IPS-15b (cell line): ENCODE data around the gene PAOX.
"Not testable (repeated sequence)": the region's sequence is repeated elsewhere in the genome, so short reads cannot be mapped to it uniquely, and the experiment has no call there.

Experiments
- H3K27me3 ChIP-seq: one replicate; pipeline ENCODE4 v1.6.1; 2013; ENCODE audit warnings: low read length; ENCODE audit not compliant: control insufficient read depth, insufficient read depth
- H3K36me3 ChIP-seq: one replicate; pipeline ENCODE4 v1.6.1; 2013; ENCODE audit warnings: low read length; ENCODE audit not compliant: control insufficient read depth, insufficient read depth
- H3K4me1 ChIP-seq: one replicate; pipeline ENCODE4 v1.6.1; 2013; ENCODE audit warnings: mild to moderate bottlenecking, low read length; ENCODE audit not compliant: control insufficient read depth, insufficient read depth
- H3K4me3 ChIP-seq: one replicate; pipeline ENCODE4 v1.5.1; 2013; ENCODE audit warnings: low read depth, low read length
- H3K9ac ChIP-seq: one replicate; pipeline ENCODE4 v1.6.1; 2013; ENCODE audit warnings: low read depth, mild to moderate bottlenecking, low read length
- H3K9me3 ChIP-seq: one replicate; pipeline ENCODE4 v1.6.1; 2013; ENCODE audit warnings: mild to moderate bottlenecking, low read length; ENCODE audit not compliant: control insufficient read depth, insufficient read depth

PAOX gene

DNA sequence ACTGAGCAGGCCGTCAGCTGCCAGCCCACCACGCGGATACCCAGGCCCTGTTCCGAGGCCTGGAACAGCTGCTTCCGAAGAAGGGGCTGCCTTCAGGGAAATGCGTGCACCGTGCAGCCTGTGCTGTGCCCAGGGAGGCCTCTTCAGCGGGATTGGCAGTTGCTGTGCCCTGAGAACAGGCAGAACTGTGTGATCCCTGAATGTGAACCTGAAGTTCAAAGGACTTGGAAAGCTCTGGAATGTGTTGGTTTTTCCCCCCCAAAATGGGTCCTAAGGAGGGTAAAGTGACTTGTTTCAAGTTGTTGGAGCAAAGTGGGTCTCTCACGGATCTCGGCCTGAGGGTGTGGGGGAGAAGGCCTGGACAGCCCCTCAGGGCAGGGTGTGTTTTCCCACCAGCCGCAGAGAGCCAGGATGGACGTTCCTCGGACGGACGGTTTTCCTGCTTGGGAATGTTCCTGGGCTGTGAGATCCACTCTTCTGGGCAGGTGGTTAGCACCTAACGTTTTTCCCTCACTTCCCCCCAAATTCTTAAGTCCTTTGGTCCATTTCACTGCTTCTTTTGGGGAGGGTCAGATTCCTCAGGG, 43.3 kb downstream of the PAOX start:
- Histone ChIP-seq H3K4me1 (no peaks in the 10 kb centered on the region), H3K4me3 (no peak overlapping the region)

DNA sequence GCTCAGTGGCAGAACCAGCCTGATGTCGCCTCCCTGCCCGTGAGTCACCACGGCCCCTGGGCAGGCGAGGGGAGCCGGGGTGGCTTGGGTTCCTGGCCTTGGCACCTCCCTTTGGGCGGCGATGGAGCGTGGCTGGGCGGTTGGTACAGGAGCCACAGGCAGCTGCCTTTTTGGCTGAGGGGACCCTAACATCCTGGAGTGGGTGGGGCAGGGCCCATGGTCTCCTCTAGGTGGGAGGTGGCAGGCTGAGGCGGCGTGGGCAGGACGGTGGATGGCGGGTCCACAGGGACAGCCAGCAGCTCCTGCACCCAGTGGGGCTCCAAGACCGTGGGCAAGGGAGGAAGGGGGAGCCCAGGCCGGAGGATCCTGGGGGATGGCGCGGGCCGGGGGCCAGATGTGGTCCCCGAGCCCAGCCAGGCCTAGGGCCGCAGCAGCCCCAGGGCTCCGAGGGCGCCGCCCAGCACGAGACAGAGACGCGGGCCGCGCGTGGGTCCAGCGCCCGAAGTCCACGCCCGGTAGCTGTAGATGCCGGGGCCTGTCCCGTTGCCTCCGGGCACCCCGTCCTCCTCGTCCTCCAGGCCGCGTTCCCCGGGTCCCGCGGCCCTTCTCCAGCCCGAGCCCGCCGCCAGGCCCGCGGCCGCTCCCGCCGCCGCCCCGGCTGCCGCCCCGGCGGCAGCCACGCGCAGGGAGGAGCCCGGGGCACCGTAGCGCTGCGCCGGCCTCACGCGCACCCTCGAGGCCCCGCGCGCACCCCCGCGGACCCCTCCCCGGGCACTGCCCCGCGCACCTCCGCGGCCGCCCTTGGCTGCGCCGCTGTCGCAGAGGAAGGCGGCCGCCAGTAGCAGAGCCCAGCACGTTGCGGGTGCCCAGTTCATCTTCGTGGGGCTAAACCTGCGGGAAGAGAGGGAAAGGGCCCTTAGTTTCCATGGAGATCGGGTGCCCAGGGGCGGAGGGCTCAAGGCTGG, 44.0 kb downstream of the PAOX start:
- peak overlapping the region; percentile 8 for H3K4me3 ChIP-seq
- H3K36me3 ChIP-seq = peaks cover 20% of the 10 kb centered on the region
- H3K9ac ChIP-seq = no peak overlapping the region
- H3K4me1 ChIP-seq = no peaks in the 10 kb centered on the region
- no peaks in the 10 kb centered on the region for H3K9me3 ChIP-seq
- no peaks in the 10 kb centered on the region for H3K27me3 ChIP-seq

More for the DNA sequence above, 43.3 kb downstream of the PAOX start:
- peaks cover 20% of the 10 kb centered on the region for H3K36me3 ChIP-seq
- no peaks in the 10 kb centered on the region for H3K27me3 ChIP-seq
- H3K9ac ChIP-seq = no peak overlapping the region
- no peaks in the 10 kb centered on the region for H3K9me3 ChIP-seq

GRCh38 chr10:133424102-133424501, 45.0 kb downstream of the PAOX start:
- not testable (repeated sequence) for H3K4me1 ChIP-seq, H3K9ac ChIP-seq, H3K4me3 ChIP-seq, H3K27me3 ChIP-seq, H3K9me3 ChIP-seq
- H3K36me3 ChIP-seq = peaks cover 15% of the 10 kb centered on the region

DNA sequence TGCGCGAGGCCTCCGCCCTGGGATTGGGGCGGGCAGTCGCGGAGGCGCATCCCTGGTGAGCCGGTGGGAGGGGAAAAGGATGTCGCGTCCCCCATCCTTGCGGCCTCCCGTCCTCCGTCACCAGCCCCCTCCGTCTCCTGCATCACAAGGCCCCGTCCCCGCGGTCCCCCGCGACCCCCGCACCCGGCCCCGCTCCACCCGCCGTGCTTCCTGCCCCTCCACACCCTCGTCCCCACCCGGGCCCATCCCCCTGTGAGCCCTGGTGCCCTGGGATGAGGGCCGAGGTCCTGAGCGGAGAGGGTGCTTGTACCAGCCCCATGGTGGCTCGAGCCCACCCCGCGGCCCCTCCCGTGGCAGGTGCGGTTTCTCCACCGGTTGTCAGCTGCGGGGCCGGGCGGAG, 45.5 kb downstream of the PAOX start, which contains the start of gene SPRN:
Gene SPRN, minus strand, starts transcription at position 25 of the 400 bp plus-strand sequence. CDS start 944 bp downstream, outside the sequence.
- H3K4me1 ChIP-seq, H3K4me3 ChIP-seq, H3K9ac ChIP-seq, H3K9me3 ChIP-seq, H3K27me3 ChIP-seq: not testable (repeated sequence)
- H3K36me3 ChIP-seq = peaks cover 11% of the 10 kb centered on the region

DNA sequence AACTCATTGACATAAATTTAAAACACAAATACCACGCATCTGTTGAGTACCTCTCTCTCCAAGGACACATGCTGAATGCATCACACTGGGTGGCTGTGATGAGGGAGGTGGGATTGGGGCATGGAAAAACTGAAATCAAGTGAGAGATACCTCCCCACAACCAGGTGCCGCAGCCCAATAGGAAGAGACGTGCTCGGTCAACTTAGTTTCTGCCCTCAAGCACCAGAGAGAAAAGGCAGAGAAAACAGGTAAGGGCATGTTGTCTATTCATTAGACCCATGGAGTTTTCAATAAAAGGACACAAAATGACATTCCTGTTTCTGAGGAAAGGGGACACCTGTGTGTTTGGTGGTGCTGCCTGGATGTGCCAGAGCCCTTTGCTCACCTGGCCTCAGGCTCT, 50.5 kb downstream of the PAOX start:
- not testable (repeated sequence) for H3K36me3 ChIP-seq, H3K9ac ChIP-seq, H3K4me3 ChIP-seq, H3K27me3 ChIP-seq, H3K9me3 ChIP-seq, H3K4me1 ChIP-seq

GRCh38 chr10:133431888-133432613, 53.0 kb downstream of the PAOX start:
- H3K9me3 ChIP-seq, H3K9ac ChIP-seq, H3K4me3 ChIP-seq, H3K27me3 ChIP-seq, H3K4me1 ChIP-seq, H3K36me3 ChIP-seq: not testable (repeated sequence)

- H3K4me1 ChIP-seq, H3K9ac ChIP-seq, H3K36me3 ChIP-seq, H3K4me3 ChIP-seq, H3K27me3 ChIP-seq, H3K9me3 ChIP-seq: not testable (repeated sequence)
Measured at GRCh38 chr10:133432789-133433188, 53.7 kb downstream of the PAOX start.

DNA sequence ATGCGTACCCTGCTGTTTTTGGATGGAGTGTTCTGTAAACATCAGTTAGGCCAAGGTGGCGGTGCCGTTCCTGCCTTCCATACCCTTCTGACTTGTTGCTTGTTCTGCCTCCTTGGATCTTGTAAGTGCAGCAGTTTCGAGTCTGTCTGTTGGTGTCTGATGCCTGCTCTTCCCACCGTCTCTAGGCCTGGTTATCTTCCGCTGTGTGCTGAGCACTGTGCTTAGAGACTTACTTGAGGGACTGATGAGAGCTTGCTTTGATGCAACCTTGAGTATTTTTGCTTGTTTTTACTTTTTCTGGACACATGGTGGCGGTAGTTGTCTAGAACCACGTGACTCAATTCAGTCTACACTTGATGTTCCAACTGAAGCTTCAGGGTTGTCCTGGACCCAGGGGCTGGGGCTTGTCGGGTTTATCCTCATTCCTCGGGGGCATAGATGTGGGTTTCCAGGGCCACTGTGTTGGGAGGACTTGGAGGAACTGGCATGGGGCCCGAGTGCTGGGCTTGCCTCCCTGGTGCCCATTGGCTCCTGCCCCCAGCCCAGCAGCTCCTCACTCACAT, 59.7 kb downstream of the PAOX start:
- no peaks in the 10 kb centered on the region for H3K36me3 ChIP-seq
- H3K9me3 ChIP-seq = peaks cover 9% of the 10 kb centered on the region
- no peak overlapping the region for H3K9ac ChIP-seq
- no peak overlapping the region for H3K4me3 ChIP-seq
- H3K4me1 ChIP-seq = no peaks in the 10 kb centered on the region
- no peaks in the 10 kb centered on the region for H3K27me3 ChIP-seq

GRCh38 chr10:133439517-133440461, 60.7 kb downstream of the PAOX start:
- Histone ChIP-seq H3K9ac (no peak overlapping the region), H3K4me1 (no peaks in the 10 kb centered on the region), H3K4me3 (no peak overlapping the region), H3K9me3 (peaks cover 9% of the 10 kb centered on the region), H3K27me3 (no peaks in the 10 kb centered on the region), H3K36me3 (no peaks in the 10 kb centered on the region)

DNA sequence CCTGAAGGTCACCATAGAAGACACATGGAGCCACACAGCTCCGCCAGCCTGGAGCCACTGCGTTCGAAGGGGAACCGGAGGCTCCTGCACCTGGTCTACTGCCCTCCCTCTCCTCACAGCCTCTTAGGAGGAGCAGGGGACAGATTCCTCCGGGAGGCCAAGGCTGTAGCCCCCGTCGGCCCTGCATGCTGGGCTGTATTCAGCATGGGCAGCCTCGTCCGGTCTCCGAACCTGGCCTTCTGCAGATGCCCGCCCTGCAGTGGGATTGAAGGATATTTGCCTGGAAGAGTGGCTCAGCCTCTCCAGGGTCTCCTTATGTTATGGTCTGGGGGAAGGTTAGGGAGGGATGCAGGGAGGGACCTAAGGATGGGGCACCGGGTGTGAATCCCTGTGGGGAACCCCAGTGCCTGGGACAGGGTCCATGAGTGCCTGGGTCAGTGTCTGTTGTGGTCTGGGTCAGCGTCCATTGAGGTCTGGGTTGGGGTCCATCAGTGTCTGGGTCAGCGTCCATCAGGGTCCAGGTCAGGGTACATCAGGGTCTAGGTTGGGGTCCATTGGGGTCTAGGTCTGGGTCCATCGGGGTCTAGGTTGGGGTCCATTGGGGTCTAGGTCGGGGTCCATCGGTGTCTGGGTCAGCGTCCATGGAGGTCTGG, 61.7 kb downstream of the PAOX start:
- Histone ChIP-seq H3K9ac (no peak overlapping the region), H3K4me3 (no peak overlapping the region), H3K36me3 (no peaks in the 10 kb centered on the region), H3K27me3 (no peaks in the 10 kb centered on the region), H3K9me3 (peaks cover 9% of the 10 kb centered on the region), H3K4me1 (no peaks in the 10 kb centered on the region)
